NCI-H2107 treated with DMSO at 0.1 percent for 48 hours (cell line): ENCODE measurements around the gene TMEM9B.

ENCODE experiments used
- DNase-seq: peaks from one replicate; lab custom pipeline; 2025; ENCODE audit not compliant: unreplicated experiment; lab: John Stamatoyannopoulos, UW

The TMEM9B gene

GRCh38 chr11:8932564-8933180 is 31.6 kb downstream of the TMEM9B start, which contains the start of gene C11orf16:
TSS of gene C11orf16 (minus strand) at chr11:8932947. CDS start at chr11:8932308, 639 bp downstream.
- peak; percentile 68 for DNase-seq

GRCh38 chr11:8930456-8931175 is 33.6 kb downstream of the TMEM9B start:
- no peak for DNase-seq

- DNase-seq = no peak
These were observed 35.1 kb downstream of the TMEM9B start for GRCh38 chr11:8928981-8929615.

GRCh38 chr11:8928205-8928604 is 36.0 kb downstream of the TMEM9B start:
- no peak for DNase-seq

GRCh38 chr11:8927233-8927632 is 37.0 kb downstream of the TMEM9B start:
- DNase-seq = no peak

- no peak for DNase-seq
These were observed 38.0 kb downstream of the TMEM9B start for GRCh38 chr11:8926236-8926635.

- DNase-seq = no peak
These were observed 38.5 kb downstream of the TMEM9B start for GRCh38 chr11:8925711-8926110.

GRCh38 chr11:8922691-8923090 is 41.6 kb downstream of the TMEM9B start:
- DNase-seq = no peak

GRCh38 chr11:8917157-8917825 is 47.0 kb downstream of the TMEM9B start:
- no peak for DNase-seq

GRCh38 chr11:8914661-8915018 is 49.6 kb downstream of the TMEM9B start:
- no peak for DNase-seq

GRCh38 chr11:8913961-8914660 is 50.1 kb downstream of the TMEM9B start:
- DNase-seq = peak; percentile 10

- peak; percentile 79 for DNase-seq
These were observed 53.0 kb downstream of the TMEM9B start, which contains the start of gene AKIP1 for GRCh38 chr11:8911029-8911823. TSS of gene AKIP1 (plus strand) at chr11:8911189. CDS start at chr11:8911450, 261 bp downstream.

GRCh38 chr11:8910649-8911026 is 53.6 kb downstream of the TMEM9B start:
- DNase-seq = no peak

- DNase-seq = no peak
These were observed 56.1 kb downstream of the TMEM9B start for GRCh38 chr11:8908099-8908498.

GRCh38 chr11:8907116-8907515 is 57.1 kb downstream of the TMEM9B start:
- no peak for DNase-seq

- no peak for DNase-seq
These were observed 58.6 kb downstream of the TMEM9B start for GRCh38 chr11:8905528-8906165.

GRCh38 chr11:8899119-8899753 is 65.0 kb downstream of the TMEM9B start:
- DNase-seq = no peak
